HEK293 (cell line): Measurements from ENCODE around the gene ABHD16B.
A peak's percentile ranks its signal among the peaks of the same experiment; 100 is the strongest.

ENCODE experiments used
- CTCF ChIA-PET: fragments of 350-600 bp; formaldehyde crosslinking; extraction: SDS; loops from one replicate; lab custom pipeline; 2021; ENCODE audit warnings: antibody characterized with exemption; lab: Yijun Ruan, JAX
- POLR2A ChIA-PET: fragments of 300-600 bp; formaldehyde crosslinking; extraction: SDS; loops from one replicate; lab custom pipeline; 2020; ENCODE audit warnings: antibody characterized with exemption, inconsistent platforms; lab: Yijun Ruan, JAX
- H3K27ac ChIP-seq: fragments of 200-500 bp; sonication (Bioruptor generic); 2 replicates; pipeline ENCODE4 v1.5.1; 2014; ENCODE audit warnings: low read depth, low read length, control low read depth, inconsistent platforms; ENCODE audit errors: extremely low read depth
- H3K36me3 ChIP-seq, 2 experiments: fragments of 200-500 bp in 1 of 2; sonication (Bioruptor generic) in 1 of 2; 1 replicate in 1 of 2; 2 replicates in 1 of 2; pipeline ENCODE4 v1.5.1; 2014 to 2017; ENCODE audit warnings: inconsistent platforms in 2 of 2, low read length in 2 of 2; ENCODE audit not compliant: control insufficient read depth in 2 of 2, insufficient read depth in 1 of 2
- H3K4me1 ChIP-seq: fragments of 200-500 bp; sonication (Bioruptor generic); 2 replicates; pipeline ENCODE4 v1.5.1; 2014; ENCODE audit warnings: mild to moderate bottlenecking, low read length, inconsistent platforms; ENCODE audit not compliant: control insufficient read depth, insufficient read depth
- H3K4me3 ChIP-seq: 2 replicates; pipeline ENCODE4 v1.5.1; 2011; ENCODE audit warnings: low read depth, mild to moderate bottlenecking, control low read depth, low read length, moderate library complexity
- H3K9me3 ChIP-seq: fragments of 200-500 bp; sonication (Bioruptor generic); 2 replicates; pipeline ENCODE4 v1.5.1; 2014; ENCODE audit warnings: low read depth, low read length, inconsistent platforms; ENCODE audit not compliant: control insufficient read depth, insufficient read depth
- ATF2 ChIP-seq: fragments of 450-650 bp; formaldehyde crosslinking; IDR thresholded peaks from 2 replicates; pipeline ENCODE4 v1.5.1; 2016; ENCODE audit warnings: missing biosample characterization, missing genetic modification characterization, low read depth
- PRDM4 ChIP-seq: fragments of 450-650 bp; formaldehyde crosslinking; IDR thresholded peaks from 2 replicates; pipeline ENCODE4 v1.5.1; 2017; ENCODE audit warnings: missing biosample characterization, missing genetic modification characterization
- YY1 ChIP-seq: fragments of 450-650 bp; formaldehyde crosslinking; IDR thresholded peaks from 2 replicates; pipeline ENCODE4 v1.5.1; 2018; ENCODE audit warnings: missing biosample characterization, missing genetic modification characterization
- YY2 ChIP-seq: fragments of 450-650 bp; formaldehyde crosslinking; IDR thresholded peaks from 2 replicates; pipeline ENCODE4 v1.5.1; 2016; ENCODE audit warnings: missing biosample characterization, missing genetic modification characterization
- ZBTB6 ChIP-seq: fragments of 450-650 bp; formaldehyde crosslinking; IDR thresholded peaks from 2 replicates; pipeline ENCODE4 v1.5.1; 2017; ENCODE audit warnings: missing biosample characterization, missing genetic modification characterization
- ZFP41 ChIP-seq: fragments of 450-650 bp; formaldehyde crosslinking; IDR thresholded peaks from 2 replicates; pipeline ENCODE4 v1.5.1; 2016; ENCODE audit warnings: missing biosample characterization, missing genetic modification characterization, borderline replicate concordance
- ZNF133 ChIP-seq: fragments of 450-650 bp; formaldehyde crosslinking; IDR thresholded peaks from 2 replicates; pipeline ENCODE4 v1.5.1; 2016; ENCODE audit warnings: missing biosample characterization, missing genetic modification characterization
- ZNF169 ChIP-seq: fragments of 450-650 bp; formaldehyde crosslinking; IDR thresholded peaks from 2 replicates; pipeline ENCODE4 v1.5.1; 2016; ENCODE audit warnings: missing biosample characterization, missing genetic modification characterization
- ZNF18 ChIP-seq: fragments of 450-650 bp; formaldehyde crosslinking; IDR thresholded peaks from 2 replicates; pipeline ENCODE4 v1.5.1; 2016; ENCODE audit warnings: missing biosample characterization, missing genetic modification characterization
- ZNF239 ChIP-seq: fragments of 450-650 bp; formaldehyde crosslinking; IDR thresholded peaks from 2 replicates; pipeline ENCODE4 v1.5.1; 2016; ENCODE audit warnings: missing biosample characterization, missing genetic modification characterization
- ZNF302 ChIP-seq: fragments of 450-650 bp; formaldehyde crosslinking; IDR thresholded peaks from 2 replicates; pipeline ENCODE4 v1.5.1; 2016; ENCODE audit warnings: missing biosample characterization, missing genetic modification characterization, low read depth
- ZNF580 ChIP-seq: fragments of 450-650 bp; formaldehyde crosslinking; IDR thresholded peaks from 2 replicates; pipeline ENCODE4 v1.5.1; 2016; ENCODE audit warnings: missing biosample characterization, missing genetic modification characterization
- ZNF600 ChIP-seq: fragments of 450-650 bp; formaldehyde crosslinking; IDR thresholded peaks from 2 replicates; pipeline ENCODE4 v1.5.1; 2016; ENCODE audit warnings: missing biosample characterization, missing genetic modification characterization
- ZNF621 ChIP-seq: fragments of 450-650 bp; formaldehyde crosslinking; IDR thresholded peaks from 2 replicates; pipeline ENCODE4 v1.5.1; 2017; ENCODE audit warnings: missing biosample characterization, missing genetic modification characterization
- ZNF624 ChIP-seq: fragments of 450-650 bp; formaldehyde crosslinking; IDR thresholded peaks from 2 replicates; pipeline ENCODE4 v1.5.1; 2017; ENCODE audit warnings: missing biosample characterization, missing genetic modification characterization

The ABHD16B gene

GRCh38 chr20:63828124-63828523 lies 33.2 kb upstream of the ABHD16B start (continued):
- no peak for TF ChIP-seq ZNF133 (tag by site-specific recombination)
- TF ChIP-seq YY2 (tag by site-specific recombination) = no peak
- TF ChIP-seq ATF2 (tag by site-specific recombination) = no peak
- no peak for TF ChIP-seq ZFP41 (tag by site-specific recombination)
- TF ChIP-seq ZNF239 (tag by site-specific recombination) = no peak

- Histone ChIP-seq H3K27ac (no peak overlapping the region), H3K36me3 (no peaks in the 10 kb centered on the region), H3K4me3 (no peak overlapping the region), H3K9me3 (no peaks in the 10 kb centered on the region), H3K4me1 (no peaks in the 10 kb centered on the region)
- ChIA-PET CTCF (no interaction called here), POLR2A (no interaction called here)
- TF ChIP-seq ZBTB6 (tag by site-specific recombination) (peak; percentile 57; the same call in 1 of the 2 replicates), ZNF621 (tag by site-specific recombination) (no peak), ZNF302 (no peak)
These were observed 32.8 kb upstream of the ABHD16B start for GRCh38 chr20:63828545-63828944.

- Histone ChIP-seq H3K9me3 (no peaks in the 10 kb centered on the region), H3K4me1 (no peaks in the 10 kb centered on the region), H3K27ac (no peak overlapping the region), H3K4me3 (no peak overlapping the region), H3K36me3 (no peaks in the 10 kb centered on the region)
- CTCF ChIA-PET = interaction anchor here (0.8 kb wide), 1 partner anchor 291 kb away, joined by 5 read pairs; no protein-coding TSS in a partner anchor
- TF ChIP-seq ZNF600 (tag by site-specific recombination) (peak; percentile 45; the same call in 1 of the 2 replicates), ZNF580 (tag by site-specific recombination) (no peak)
- POLR2A ChIA-PET = no interaction called here
These were observed 32.3 kb upstream of the ABHD16B start for GRCh38 chr20:63828951-63829350.

- Histone ChIP-seq H3K4me1 (no peaks in the 10 kb centered on the region), H3K9me3 (no peaks in the 10 kb centered on the region), H3K36me3 (no peaks in the 10 kb centered on the region), H3K27ac (no peak overlapping the region), H3K4me3 (peak overlapping the region; percentile 39; the same call in 1 of the 2 replicates)
- TF ChIP-seq ZNF624 (tag by site-specific recombination) (no peak), ZNF18 (tag by site-specific recombination) (no peak), PRDM4 (no peak), ZNF169 (tag by site-specific recombination) (no peak), YY1 (tag by site-specific recombination) (no peak)
- CTCF ChIA-PET = interaction anchor here (0.6 to 0.8 kb wide), 2 partner anchors 43 to 291 kb away, joined by 3 to 5 read pairs; no protein-coding TSS in a partner anchor
- POLR2A ChIA-PET = no interaction called here
These were observed 31.7 kb upstream of the ABHD16B start for GRCh38 chr20:63829603-63829944.
